Hematopoietic multipotent progenitor cell treated with erythropoietin and hydrocortisone succinate and interleukin-3 and kit ligand, for 17 days (in vitro differentiated cells): ENCODE measurements around the gene KLHL29.
"Not testable (repeated sequence)": the region's sequence is repeated elsewhere in the genome, so short reads cannot be mapped to it uniquely, and the experiment has no call there.

Experiments used
- DNase-seq: peaks from one replicate; pipeline ENCODE4 v3.0.0-alpha.2; 2015; ENCODE audit warnings: low spot score

KLHL29 gene

DNA sequence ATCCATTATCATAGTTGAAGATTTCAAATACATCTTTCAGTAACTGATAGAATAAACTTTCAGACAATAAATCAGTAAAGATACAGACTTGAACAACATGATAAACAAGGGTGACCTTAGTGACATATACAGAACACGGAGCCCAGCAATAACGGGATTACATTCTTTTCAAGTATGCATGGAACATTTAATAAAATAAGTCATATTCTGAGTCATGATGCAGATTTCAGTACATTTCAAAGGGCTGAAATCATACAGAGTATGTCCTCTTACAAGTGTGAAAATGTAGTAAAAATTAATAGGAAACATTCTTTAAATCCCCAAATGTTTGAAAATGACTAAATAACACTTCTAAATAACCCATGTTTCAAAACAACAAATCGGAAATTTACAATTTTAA is 17.2 kb upstream of the KLHL29 start:
- DNase-seq = no peak

DNA sequence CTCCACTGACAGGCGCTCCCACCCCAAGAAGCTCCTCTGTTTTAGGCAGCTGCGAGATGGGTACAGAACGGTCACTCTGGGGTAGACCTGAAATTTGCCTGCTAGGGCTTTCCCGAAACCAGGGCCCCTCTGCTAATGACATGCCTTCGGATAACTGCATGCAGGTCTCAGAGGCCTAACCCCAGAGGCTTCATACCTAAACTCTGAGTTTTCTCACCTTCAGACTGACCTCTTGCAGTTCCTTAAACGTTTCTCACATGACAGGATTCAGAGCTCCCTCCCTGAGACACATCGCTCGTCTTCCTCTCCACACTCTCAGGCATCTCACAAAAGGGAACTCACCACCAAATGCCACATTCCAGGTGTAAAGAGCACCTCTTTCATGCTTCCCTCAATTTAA is 11.3 kb upstream of the KLHL29 start:
- no peak for DNase-seq

DNA sequence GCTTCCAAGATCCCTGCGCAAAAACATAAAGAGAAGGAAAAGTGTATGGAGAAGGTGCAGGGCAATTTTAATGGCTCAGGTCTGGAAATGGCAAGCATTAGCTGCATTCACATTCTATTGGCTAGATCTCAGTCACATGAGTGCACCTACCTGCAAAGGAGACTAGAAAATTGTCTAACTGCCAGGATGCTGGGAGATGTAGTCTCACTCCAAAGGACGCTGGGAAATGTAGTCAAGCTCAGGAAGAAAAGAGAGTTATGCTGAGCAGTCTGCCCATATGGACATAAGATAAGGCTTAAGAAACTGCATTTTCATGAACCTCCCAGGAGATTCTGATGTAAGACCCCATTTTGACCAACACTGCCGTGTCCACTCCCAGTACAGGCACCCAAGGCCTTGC is 9.5 kb upstream of the KLHL29 start:
- DNase-seq = no peak

DNA sequence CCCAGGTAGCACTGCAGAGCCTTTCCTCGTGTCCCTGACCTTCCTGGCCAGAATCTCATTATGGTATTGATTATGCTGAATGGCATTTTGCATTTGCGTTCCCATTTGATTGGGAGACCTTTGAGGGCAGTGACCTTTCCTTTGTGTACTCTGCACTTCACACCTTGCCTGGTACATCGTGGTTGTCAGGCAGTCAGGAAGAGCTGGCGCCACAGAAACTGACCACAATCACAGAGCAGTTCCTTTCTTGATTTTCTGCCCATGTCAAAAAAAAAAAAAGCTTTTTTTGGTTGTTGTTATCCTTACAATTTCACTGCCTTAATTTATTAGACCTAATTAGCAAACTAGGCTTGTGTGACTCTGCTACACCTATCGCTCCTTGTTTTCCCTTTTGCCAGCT is 8.9 kb upstream of the KLHL29 start:
- DNase-seq = no peak

DNA sequence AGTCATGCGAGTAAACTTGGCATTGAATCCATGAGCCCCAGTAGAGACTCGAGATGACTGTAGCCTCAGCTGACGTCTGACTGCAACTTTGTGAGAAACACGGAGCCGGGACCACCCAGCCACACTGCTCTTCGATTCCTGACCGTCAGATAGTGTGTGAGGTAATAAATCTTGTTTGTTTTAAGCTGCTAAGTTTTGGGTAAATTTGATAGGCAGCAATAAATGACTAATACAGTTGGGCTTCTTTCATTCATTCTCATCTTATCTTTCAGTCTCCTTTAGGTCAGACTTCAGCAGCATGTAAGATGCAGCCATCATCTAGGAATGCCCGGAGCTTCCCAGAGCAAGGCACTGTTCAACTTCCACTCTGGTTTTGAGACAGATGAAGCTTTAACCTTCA is 8.0 kb upstream of the KLHL29 start:
- DNase-seq = no peak

DNA sequence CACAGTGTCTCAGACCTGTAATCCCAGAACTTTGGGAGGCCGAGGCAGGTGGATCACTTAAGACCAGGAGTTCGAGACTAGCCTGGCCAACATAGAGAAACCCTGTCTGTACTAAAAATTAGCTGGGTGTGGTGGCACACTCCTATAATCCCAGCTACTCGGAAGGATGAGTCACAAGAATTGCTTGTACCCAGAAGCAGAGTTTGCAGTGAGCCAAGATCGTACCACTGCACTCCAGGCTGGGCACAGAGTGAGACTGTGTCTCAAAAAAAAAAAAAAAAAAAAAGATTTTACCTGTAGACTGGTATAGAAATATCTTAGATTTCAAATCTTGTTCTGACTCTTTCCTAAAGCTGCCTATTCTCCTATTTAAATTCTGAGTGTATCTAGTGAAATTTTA is 7.2 kb upstream of the KLHL29 start:
- DNase-seq = no peak

DNA sequence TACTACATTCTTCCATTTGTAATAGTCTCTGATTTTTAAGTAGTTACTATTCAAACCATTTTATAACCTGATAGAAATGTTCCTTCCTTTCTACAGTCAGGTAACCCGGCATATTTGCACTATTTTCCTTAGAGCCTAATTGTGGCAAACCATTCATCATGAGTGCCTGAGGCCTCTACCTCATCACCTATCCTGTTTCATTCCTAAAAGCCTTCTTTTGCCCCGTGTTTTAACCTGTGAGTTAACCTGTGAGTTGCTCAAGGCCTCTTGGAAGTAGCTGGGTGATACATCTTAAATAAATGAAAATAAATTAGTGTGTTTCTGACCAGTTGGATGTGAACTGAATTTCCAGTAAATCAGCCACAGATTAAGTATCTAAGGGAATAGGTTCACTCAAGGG is 6.5 kb upstream of the KLHL29 start:
- DNase-seq = no peak

DNA sequence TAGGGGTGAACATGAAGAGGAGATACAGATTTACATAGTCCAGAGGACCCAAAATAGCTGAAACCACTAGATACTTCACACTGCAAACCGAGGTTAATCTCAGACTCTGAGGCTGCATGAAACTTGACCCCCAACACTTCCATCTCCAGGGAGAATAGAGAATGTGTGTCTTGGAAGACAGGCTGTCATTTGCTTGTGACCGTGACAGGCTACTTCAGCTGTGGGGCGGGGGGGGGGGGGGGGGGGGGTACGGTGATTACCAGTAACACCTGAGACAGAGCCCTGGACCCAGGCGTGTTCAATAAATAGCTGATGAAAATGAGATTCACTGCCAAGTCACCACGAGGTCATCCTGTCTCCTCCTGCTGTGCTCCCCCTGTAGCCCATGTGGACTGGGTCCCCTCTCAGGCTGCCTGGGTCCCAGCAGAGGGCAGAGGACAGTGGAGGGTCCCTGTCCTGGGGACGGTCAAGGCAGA is 5.7 kb upstream of the KLHL29 start:
- no peak for DNase-seq

DNA sequence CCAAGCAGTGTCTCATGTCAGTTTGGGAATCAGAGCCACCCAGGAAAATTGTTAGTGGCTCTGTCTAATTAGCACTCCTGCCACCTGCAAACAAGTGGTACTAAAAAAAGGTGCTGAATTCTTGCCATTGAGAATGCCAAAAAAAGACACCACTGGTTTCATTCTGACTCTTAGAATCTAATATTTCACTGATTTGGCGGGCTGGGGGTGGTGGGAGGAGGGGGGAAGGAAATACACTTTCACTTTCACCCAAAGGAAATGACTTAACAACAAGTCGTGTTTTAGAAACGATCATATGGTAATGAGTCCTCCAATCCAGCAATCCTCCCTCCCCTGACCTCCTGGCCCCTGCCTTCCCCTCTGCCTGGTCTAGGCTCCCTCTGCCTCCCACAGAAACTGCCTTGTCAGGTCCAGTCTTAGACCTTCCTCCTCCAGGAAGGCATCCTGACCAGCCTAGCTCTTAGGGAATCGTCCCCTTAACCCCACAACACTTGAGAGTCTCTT is 4.4 kb upstream of the KLHL29 start:
- DNase-seq = no peak

DNA sequence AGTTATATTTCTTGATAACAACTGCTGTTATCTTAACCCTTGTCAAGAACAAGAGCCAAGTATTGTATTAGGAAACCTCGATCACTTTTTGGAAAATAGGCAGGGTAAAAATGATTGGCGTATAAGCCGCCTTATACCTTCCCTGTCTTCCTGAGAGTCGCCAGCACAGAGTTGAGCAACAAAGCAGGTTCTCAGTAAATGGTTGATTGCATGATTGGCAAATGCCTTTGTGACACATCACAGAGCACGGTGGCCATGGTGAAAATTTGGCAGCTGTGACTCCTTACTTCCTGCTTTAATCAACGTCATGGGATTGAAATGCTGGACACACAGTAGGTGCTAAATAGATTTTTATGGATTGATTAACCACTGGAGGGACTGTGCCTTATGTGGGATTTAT is 3.9 kb upstream of the KLHL29 start:
- DNase-seq = no peak

DNA sequence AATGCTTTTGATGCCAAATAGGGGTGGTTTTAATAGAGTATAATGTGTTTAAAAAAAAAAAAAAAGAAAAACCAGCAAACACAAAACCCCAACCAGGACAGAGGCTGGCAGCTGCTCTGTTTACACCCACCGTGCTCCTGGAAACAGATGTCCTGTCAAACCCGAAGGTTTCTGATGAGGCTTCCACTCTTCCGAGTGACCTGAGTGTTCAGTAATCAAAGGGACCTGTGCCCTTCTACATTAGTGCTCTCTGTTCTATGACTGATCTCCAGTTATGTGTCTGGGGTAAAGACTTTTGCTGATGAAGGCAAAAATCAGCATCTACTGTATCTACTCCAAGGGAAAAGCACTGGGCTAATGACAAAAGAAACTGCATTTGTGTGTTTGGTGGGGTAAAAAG is 3.5 kb upstream of the KLHL29 start:
- DNase-seq = no peak

DNA sequence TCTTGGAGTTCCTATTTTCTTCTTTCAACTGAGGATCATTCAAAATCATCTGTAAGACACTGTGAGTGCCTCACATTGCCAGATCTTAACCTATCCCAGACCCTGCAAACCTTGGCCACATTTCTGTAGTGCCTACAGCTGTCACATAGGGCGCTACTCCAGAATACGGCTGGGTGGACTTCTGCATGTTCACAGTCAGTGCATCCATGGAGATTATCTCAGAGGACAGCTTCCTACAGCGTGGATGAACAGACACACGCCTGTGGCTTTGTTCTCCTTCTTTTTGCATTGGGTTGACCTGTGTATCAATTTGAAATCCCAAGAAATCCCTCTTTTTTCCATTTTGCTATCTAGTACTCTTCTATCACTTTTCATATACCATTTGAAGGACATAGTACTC is 1.9 kb upstream of the KLHL29 start:
- no peak for DNase-seq

DNA sequence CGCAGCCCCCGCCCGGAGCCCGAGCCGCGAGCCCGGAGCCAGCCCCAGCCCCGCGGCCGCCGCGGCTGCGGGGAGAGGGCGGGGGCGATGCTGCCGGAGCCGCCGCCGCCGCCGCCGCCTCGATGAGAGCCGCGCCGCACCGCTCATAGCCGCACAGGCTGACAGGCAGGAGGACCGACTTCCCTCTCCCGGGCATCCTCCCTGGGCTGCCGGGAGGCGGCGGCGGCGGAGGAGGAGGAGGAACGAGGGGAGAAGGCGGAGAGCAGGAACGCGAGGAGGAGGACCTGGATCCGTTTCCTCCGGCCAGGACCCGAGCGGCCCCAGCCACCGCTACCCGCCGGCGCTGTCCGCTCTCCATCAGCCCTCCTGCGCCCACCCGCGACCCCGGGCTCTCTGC is 370 bp downstream of the KLHL29 start:
- DNase-seq = no peak

DNA sequence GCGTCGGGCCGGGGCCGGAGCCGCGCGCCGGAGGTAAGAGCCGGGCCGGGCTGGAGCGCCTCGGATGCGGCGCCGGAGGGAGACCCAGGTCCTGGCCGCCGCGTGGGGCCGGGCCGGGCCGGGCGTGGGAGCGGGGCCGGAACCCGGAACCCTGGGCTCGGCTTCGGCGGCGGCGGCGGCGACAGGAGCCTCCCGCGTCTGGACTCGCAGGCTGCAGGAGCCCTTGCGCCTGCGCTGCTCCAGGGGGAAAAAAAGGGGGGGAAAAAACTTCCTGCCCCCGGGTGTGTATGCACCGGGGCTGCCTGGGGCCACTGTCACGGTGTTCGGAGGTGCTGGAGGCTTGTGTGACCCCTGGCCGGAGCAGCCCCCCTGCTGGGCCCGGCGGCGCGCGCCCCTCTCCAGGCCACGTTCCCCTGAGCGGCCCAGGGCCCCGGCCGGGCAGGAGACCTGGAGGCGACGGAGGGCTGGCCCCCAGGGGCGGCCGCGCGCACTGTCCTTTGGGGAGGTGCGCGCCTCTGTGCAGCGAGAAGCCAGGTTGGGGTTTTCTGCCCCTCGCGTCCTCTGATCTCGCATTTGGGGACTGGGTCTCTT is 864 bp downstream of the KLHL29 start:
- DNase-seq = no peak

DNA sequence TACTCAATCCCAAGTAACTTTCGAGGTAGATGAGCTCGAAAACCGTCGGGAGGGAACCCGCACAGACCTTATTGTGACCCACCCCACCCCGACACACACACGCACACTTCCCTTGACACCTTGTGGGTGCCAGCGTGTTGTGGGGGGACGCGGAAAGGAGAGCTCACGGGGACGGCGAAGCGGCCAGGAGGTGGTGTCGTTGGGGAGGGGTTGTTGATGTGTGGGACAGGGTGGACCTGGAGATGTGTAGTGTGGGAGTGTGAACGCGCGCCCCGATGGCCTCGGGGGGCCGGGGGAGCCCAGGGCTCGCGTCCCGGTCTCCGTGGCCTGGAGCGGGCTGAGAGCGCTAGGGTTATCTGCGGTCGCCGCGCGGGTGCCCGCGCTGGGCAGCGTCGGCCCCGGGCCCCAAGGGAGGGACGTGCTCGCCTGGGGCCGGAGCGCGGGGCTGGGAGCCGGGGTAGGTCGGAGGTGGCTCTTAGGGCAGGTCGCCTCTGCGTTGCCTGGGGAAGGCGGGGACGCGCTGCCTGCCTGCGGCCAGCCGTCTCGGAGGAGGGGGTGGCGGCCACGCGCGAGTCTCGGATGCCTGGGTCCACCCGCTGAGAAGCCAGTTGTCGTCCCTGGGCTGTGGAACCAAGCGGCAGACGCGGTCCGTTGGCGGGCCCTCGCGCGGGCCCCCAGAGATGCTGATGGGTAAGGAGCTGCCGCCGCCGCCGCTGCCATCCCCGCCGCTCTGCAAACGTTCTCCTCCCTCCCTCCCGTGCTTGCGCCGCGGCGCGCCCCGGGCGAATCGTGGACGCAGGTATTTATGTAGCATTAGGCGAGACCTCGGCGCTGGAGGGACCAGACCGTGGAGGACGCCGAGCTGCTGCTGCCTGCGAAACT is 1.6 kb downstream of the KLHL29 start:
- no peak for DNase-seq

DNA sequence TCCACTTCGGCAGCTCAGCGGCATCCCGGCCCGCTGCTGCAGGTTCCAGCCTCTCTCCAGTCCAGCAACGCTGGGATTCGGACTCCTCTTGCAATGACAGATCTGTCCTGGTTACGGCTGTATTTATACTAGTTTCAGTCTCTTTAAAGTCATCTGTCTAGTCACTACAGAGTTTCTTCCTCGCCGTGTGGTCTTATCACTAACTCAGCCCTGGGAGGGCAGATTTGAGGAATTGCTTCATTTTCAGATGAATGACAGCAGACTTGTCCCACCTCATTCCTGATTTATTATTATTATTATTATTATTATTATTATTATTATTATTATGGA is 2.2 kb downstream of the KLHL29 start:
- no peak for DNase-seq

DNA sequence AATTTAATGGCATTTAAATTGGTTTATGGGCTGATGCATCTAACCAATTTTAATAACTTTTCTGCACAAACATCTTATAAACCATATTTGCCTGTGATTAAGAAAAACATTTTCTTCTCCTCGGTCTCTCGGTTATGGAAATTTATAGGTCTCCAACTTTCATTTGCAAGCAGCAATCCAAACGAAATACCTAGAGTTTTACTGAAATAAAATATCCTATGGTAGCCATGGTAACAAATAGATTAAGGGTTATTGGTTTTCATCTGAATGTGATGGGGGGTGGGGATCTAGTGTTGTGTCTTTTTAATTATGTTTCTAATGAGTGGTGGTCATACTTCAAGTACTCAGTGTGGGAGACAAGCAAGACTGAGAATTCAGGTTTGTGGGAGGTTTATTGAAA is 2.9 kb downstream of the KLHL29 start:
- no peak for DNase-seq

DNA sequence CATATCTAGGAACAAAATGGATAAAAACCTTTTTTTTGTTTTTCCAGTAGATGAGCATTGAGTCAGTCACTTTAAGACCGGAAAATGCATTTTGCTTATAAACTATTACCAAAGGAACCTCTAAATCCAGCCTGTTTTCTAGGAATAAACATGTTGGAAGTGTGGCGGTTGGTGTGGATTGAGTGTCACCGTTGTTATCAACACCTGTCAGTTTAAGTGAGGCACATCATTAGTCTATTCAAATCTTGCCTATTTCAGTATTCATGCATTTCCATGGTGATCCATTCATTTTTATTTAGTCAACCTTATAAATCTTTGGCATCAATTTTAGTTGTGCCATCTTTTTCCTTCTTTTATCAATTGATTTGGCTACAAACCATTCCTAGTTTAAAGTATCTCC is 3.3 kb downstream of the KLHL29 start:
- DNase-seq = no peak

DNA sequence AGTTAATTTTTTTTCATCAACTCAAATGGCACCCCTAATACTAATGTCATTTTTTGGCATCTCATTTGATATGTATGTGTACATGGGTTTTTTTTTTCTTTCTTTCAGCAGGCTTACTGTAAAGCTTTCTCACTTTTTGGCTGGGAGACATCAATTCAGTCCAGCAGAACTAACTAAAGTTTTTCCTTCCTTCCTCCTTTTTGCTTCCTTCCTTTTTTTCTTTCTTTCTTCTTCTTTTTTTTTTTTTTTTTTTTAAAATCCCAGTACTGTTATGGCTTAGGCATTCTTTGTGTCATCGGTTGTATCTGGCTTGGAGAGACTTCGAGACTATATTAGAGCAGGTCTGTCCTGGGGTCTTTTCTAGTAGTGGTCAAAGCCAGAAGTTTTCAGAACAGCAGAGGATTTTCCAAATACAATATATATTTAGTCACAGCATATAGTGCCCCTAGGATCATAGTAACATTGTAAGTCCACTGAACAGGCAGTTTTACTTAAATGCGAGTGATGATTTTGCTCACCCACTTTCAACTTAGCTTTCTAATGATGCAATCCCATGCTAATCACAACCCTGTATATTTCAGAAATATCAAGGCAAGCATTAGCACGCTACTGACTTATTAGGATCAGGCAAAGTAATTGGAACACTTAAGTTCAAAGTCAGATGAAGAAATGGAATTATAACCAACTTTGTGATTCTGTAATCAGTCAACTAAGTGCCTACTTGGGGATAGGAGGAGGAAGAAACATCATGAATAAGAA is 4.0 kb downstream of the KLHL29 start:
- DNase-seq = no peak

DNA sequence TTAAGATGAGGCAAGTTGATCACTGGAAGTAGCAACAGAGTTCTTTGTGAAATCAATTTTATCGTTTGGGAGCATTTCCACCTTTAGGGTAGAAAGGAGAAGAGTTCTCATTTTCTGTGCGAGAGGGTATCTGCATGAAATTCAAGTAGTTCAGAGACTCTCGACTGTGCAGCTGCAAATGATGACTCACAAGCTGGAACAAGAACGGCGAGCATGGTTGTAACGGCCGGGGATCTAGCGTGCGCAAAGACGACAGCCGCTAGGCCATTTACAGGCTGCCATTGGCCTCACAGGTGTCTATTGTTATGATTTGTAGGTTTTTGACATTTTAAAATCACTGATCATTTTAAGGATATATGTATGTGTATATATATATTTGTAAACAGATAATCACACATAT is 5.2 kb downstream of the KLHL29 start:
- no peak for DNase-seq

DNA sequence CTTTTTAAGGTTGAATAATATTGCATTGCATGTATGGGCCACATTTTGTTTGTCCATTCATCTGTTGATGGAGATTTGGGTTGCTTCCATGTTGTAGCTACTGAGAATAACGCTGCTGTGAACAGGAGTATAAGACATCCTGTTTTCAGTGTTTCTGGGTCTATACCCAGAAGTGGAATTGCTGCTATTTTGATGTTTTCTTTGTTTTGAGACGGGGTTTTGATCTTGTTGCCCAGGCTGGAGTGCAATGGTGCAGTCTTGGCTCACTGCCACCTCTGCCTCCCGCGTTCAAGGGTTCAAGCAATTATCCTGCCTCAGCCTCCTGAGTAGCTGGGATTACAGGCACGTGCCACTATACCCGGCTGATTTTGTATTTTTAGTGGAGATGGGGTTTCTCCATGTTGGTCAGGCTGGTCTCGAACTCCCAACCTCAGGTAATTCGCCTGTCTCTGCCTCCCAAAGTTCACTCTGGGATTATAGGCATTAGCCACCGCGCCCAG is 6.3 kb downstream of the KLHL29 start:
- DNase-seq = not testable (repeated sequence)

DNA sequence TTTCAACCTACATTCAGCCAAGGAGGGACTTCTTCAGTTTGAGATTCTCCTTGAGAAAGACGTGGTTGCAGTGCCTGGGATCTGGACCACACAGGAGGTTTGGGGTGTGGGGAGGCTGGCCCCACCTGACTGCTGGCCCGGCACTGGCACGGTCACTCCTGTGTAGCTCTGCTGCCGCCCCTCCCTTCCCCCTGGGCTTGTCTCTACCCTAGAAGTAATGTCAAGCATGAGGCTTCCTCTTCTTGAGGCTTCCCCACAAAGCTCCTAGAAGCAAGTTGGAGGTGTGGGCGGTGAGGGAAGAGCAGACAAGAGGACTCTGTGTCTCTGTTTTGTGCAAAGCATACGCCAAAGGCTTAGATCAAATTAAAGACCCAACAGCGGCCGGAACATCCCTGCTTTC is 8.7 kb downstream of the KLHL29 start:
- no peak for DNase-seq

DNA sequence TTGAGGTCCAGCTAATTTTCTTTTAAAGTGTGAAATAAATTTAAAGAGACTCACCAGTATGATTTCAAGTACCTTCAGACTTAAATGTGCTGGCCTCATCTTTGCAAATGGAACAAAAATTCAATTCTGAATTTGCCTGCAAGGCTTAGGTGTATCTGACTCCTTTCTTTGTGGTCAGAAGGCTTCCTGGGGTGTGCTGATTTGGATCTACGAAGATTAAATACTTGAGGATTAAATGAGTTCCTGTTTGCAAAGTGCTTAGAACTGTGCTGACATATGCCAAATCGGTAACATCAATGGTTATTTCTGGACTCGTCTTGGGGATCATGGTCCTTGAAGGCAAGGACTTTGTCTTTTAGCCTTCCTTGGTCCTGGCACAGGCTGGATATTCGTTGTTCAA is 9.7 kb downstream of the KLHL29 start:
- no peak for DNase-seq
